HEK293T (cell line): ENCODE results near the gene DUSP6.

Experiments used
- ARNT ChIP-seq: fragments of 450-650 bp; IDR thresholded peaks from 2 replicates; pipeline ENCODE4 v1.6.1; 2017; ENCODE audit warnings: mild to moderate bottlenecking
- ELF4 ChIP-seq: fragments of 450-650 bp; IDR thresholded peaks from 2 replicates; pipeline ENCODE4 v1.6.1; 2017; ENCODE audit warnings: antibody characterized with exemption
- HDGF ChIP-seq: fragments of 450-650 bp; IDR thresholded peaks from 2 replicates; pipeline ENCODE4 v1.6.1; 2017; ENCODE audit warnings: antibody characterized with exemption, borderline replicate concordance
- SUZ12 ChIP-seq: fragments of 450-650 bp; IDR thresholded peaks from 2 replicates; pipeline ENCODE4 v1.6.1; 2016; ENCODE audit warnings: mild to moderate bottlenecking
- ZNF384 ChIP-seq: fragments of 450-650 bp; IDR thresholded peaks from 2 replicates; pipeline ENCODE4 v1.6.1; 2016

DNA sequence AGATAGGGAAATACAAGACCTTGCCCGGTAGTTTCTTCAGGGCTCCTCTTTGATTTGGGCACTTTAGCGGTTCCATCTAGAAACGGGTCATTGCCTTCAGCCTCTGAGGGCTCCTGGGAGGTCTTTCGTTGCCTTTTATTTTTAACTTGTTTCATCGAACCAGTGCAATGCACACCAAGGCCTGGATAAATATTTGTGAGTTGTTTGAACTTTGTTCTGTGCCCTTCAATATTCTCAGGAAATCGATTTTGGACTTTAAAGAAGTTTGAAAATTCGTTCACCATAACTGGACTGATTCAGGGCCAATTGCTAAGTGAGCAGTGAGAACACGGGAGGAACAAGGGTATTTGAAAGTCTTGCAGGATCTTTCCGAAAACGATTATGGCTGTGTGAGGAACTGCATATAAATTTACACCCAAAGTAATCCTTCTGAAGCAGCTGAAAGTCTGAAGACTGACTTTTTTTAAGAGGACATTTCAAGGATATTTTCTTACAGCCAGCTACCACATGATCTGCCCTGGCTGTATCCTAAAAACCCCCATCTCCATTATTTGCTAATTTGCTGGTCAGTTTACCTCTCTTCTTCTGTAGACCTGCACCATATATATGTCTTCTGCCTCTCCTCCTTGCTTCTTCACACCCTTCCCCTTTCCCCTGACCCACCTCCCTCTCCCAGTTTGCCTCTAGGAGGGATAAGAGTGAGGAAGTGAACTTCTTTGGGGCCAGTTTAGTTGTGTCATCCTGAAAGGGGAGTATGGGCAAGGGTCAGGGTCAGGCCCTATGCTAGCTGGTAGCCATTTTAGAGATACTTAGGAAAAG, 8.0 kb downstream of the DUSP6 start:
- no peak for TF ChIP-seq ELF4
- no peak for TF ChIP-seq ZNF384
- no peak for TF ChIP-seq ARNT
- no peak for TF ChIP-seq HDGF
- TF ChIP-seq SUZ12 = no peak
